SIG-M5 treated with dmso at 0.1 percent for 504 hours (cell line): ENCODE data around the gene SDR39U1.

Experiments used
- DNase-seq: peaks from one replicate; lab custom pipeline; 2025; ENCODE audit not compliant: unreplicated experiment; lab: John Stamatoyannopoulos, UW

Gene SDR39U1

GRCh38 chr14:24430143-24430681 lies 12.4 kb downstream of the SDR39U1 start:
- DNase-seq = peak; percentile 50

DNA sequence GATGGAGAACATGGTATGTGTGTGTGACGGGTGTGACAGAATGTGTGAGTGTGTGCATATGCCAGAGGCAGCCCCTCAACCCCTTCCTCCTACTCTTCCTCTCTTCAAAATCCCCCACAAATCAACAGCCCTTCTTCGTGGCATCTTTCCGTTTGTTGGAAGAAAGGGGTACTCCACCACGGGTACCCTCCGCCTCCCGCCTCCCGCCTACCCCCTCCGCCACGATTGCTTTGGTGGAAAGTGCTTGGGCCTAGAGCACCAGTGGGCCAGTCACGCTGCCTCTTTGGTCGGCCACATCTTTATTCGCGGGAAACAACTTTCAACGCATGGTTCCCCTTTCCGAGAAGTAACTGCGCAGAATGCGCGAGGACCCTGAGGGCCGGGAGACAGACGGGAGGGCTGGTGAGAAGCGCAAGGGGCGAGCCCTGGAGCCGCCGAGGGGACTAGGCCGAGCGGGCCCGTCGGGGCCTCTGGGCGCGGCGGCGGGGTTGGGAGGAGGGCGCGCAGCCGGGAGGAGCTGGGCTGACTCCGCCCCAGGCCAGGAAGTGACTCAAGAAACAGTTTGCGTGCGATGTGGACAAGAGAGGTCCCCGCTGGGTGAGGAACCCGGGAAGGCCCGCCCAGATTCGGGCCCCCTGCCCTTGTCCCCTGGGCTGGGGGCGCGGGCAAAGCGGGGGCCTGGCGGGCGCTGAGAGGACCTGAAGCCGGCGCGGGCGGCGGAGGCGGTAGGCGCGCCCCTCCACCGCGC lies 13.0 kb downstream of the SDR39U1 start, which contains the start of the genes CBLN3 and KHNYN:
TSS of gene CBLN3 (minus strand) at position 274 of the 748 bp plus-strand sequence. CDS start 614 bp downstream, outside the sequence.
TSS of gene KHNYN (plus strand) at position 560 of the 748 bp plus-strand sequence. CDS start 777 bp downstream, outside the sequence.
- DNase-seq = peak; percentile 92

DNA sequence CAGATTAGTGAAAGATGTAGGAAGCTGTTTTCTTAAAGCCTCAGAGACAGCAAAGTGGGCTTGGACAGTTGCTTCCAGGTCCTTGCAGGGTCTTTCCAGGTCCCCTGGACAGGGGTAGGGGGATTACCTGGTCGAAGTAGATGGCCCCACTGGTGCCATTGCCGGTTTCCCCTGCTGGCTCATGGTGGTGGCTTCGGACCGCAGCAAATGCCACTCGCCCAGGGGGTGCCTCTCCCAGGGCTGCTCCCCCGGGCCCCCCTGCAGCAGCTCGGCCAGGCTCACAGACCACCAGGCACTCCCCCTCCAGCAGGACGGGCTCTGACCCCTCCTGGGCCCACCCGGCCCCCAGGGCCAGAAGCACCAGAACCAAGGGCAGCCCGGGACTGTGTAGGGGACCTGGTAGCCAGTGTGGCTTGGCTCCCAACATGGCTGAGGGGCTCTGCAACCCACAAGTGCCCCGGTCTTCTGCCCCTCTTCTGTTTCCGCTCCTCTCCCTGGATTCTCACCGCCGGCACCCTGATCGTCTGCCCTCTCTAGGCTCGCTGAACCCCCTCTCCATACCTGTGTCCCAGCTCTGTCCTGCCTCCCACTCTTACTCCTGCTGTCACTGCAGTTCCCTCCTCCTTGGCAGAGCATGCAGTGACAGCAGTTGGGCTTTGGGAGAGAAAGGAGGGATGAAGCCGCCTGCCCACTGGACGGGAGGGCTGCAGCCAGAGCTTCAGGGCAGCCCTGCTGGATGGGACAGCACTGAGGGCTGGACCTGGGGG lies 13.8 kb downstream of the SDR39U1 start:
- DNase-seq = no peak

GRCh38 chr14:24427537-24428508 lies 14.8 kb downstream of the SDR39U1 start:
- DNase-seq = no peak

DNA sequence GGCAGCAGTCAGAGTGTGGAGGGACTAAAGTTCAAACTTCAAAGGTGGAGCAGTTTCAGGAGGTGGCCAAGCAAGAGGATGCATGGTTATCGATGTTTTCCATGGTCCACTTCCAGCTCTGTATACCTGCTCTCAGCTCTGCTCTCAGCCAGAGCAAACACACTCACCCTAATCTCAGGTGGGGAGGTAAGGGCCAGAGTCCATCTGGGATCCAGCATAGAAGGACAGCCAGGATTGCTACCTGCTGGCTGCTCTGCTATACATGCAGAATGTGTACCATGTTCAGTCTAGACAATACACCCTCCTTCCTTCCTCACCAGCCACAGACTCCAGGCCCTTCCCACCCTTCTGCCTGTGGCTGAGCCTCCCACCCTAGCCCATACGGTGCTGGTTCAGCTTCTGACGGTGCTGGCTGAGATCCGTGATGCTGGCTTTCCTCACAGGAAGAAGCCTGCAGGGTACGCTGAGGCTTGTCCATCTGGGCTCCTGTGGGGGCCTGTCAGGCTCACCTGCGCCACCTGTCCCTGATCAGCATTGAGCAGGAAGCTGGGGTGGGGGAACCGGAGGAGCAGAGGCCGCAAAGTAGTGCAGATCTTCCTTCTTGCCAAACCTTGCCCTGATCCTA lies 15.6 kb downstream of the SDR39U1 start:
- DNase-seq = no peak

DNA sequence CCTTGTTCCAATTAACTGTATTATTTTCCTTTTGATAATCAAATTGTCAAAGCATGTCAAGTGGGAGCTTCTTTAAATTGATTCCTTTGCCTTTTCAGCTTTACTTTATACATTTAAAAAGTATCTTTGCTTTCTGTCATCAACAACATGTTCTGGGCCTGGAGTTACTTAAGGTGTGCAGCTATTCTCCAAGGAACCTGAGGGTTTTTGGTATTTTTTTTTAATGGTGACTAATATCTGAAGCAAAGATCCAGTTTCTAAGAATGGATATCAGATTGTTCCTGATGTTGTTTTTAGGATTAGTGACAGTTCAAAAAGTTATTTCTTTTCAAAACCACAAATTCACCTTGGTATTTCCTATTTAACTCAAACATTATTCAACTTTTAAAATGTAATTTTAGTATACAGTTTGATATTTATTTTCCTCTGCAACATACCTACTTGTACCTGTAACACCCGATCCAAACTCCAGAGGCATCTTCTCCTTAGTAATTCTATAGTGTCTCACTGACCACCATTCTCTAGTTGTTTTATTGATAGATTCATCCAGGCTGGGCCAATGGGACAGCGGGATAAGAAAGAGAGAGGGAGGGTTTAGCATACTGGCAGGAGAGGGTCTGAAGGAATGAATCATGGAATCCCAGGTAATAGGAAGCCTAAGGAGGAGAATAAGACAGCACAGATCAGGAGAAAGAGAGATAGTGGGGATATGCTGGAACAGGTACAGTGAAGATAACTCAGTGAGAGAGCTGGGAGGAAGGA lies 16.2 kb downstream of the SDR39U1 start:
- no peak for DNase-seq

GRCh38 chr14:24425704-24426103 lies 16.9 kb downstream of the SDR39U1 start:
- no peak for DNase-seq

GRCh38 chr14:24422694-24423601 lies 19.6 kb downstream of the SDR39U1 start:
- DNase-seq = no peak

DNA sequence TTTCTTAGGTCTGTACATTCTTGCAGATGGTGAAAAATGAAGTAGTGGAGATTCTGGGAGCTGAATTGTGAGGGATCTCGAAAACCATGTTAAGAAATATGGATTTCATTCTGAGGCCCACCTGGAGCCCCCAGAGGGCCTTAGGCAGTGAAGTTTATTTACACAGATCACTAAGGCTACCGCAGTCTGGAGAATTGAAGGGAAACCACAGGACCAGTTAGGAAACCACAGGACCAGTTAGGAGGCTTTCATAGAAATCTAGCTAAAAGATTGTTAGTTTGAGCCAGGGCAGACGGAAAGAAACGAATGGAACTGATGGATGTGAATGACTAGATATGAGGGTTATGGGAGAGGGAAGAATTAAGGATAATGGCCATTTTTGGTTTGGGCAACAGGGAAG lies 20.3 kb downstream of the SDR39U1 start:
- DNase-seq = no peak

GRCh38 chr14:24418492-24418873 lies 24.1 kb downstream of the SDR39U1 start:
- no peak for DNase-seq

GRCh38 chr14:24417832-24418491 lies 24.6 kb downstream of the SDR39U1 start:
- no peak for DNase-seq

DNA sequence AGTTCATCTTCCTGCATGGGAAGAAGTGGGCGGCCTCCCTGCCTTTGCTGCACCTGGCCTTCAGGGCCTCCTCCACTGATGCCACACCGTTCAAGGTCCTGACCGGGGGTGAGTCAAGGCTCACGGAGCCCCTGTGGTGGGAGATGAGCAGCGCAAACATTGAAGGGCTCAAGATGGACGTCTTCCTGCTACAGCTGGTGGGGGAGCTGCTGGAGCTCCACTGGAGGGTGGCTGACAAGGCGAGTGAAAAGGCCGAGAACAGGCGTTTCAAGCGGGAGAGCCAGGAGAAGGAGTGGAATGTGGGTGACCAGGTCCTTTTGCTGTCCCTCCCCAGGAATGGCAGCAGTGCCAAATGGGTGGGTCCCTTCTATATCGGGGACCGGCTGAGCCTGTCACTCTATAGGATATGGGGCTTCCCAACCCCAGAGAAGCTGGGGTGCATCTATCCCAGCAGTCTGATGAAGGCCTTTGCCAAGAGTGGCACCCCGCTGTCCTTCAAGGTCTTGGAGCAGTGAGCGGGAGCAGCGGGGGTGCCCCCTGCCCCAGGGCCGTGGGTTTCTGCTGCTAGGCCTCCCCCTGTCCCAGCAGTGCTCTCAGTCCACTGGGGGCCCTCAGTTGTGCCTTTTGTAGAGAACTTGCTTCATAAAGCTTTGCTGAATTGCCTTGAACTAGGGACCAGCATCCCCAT lies 25.5 kb downstream of the SDR39U1 start:
- DNase-seq = no peak

DNA sequence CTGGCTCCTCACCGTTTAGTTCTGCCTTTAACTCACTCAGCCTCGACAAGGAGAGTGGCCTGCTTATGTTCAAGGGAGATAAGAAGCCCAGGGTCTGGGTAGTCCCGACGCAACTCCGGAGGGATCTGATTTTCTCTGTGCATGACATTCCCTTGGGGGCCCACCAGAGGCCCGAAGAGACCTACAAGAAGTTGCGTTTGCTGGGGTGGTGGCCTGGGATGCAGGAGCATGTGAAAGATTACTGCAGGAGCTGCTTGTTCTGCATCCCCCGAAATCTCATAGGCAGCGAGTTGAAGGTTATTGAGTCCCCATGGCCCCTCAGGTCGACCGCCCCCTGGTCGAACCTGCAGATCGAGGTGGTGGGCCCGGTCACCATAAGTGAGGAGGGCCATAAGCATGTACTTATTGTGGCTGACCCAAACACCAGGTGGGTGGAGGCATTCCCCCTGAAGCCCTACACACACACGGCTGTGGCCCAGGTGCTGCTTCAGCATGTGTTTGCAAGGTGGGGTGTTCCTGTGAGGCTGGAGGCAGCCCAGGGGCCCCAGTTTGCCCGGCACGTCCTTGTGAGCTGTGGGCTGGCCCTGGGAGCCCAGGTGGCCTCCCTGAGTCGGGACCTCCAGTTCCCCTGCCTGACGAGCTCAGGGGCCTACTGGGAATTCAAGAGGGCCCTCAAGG lies 26.2 kb downstream of the SDR39U1 start:
- DNase-seq = no peak

GRCh38 chr14:24415421-24416253 lies 26.9 kb downstream of the SDR39U1 start:
- no peak for DNase-seq

- DNase-seq = no peak
Observed at GRCh38 chr14:24414732-24415420, 27.7 kb downstream of the SDR39U1 start.
